GM12878 (cell line): ENCODE measurements around the gene SAP25. TPM values are rescaled to one million over a fixed set of nuclear protein-coding genes. Genes with fewer than 3 reads are reported as not detected.

Experiments used
- ATF7 ChIP-seq: fragments of 450-650 bp; IDR thresholded peaks from 2 replicates; pipeline ENCODE4 v1.6.1; 2016; ENCODE audit warnings: low read depth, mild to moderate bottlenecking
- CBFB ChIP-seq: IDR thresholded peaks from 2 replicates; pipeline ENCODE4 v1.6.1; 2016; ENCODE audit warnings: antibody characterized with exemption, low read depth
- EED ChIP-seq: sonication (generic); IDR thresholded peaks from 2 replicates; pipeline ENCODE4 v1.6.1; 2016; ENCODE audit warnings: antibody characterized with exemption, low read depth
- ESRRA ChIP-seq: IDR thresholded peaks from 2 replicates; pipeline ENCODE4 v1.6.1; 2012; ENCODE audit warnings: mild to moderate bottlenecking, low read length, improper control_type of control experiment
- FOXK2 ChIP-seq: fragments of 450-650 bp; IDR thresholded peaks from 2 replicates; pipeline ENCODE4 v1.6.1; 2017; ENCODE audit warnings: mild to moderate bottlenecking, moderate library complexity
- GATAD2B ChIP-seq: fragments of 450-650 bp; conservative IDR thresholded peaks from 2 replicates; pipeline ENCODE4 v1.6.1; 2017; ENCODE audit warnings: low read depth, mild to moderate bottlenecking, moderate library complexity
- JUND ChIP-seq: IDR thresholded peaks from 2 replicates; pipeline ENCODE4 v1.6.1; 2012; ENCODE audit warnings: low read depth, mild to moderate bottlenecking, low read length, improper control_type of control experiment, moderate library complexity
- NBN ChIP-seq: fragments of 450-650 bp; IDR thresholded peaks from 2 replicates; pipeline ENCODE4 v1.6.1; 2016
- NR2F1 ChIP-seq: fragments of 450-650 bp; conservative IDR thresholded peaks from 2 replicates; pipeline ENCODE4 v1.6.1; 2017; ENCODE audit warnings: mild to moderate bottlenecking
- PAX8 ChIP-seq: fragments of 450-650 bp; IDR thresholded peaks from 2 replicates; pipeline ENCODE4 v1.6.1; 2017; ENCODE audit warnings: mild to moderate bottlenecking, moderate library complexity
- PML ChIP-seq: IDR thresholded peaks from 2 replicates; pipeline ENCODE4 v1.6.1; 2012; ENCODE audit warnings: low read length, inconsistent platforms
- RBBP5 ChIP-seq: fragments of 200-600 bp; sonication (generic); conservative IDR thresholded peaks from 2 replicates; pipeline ENCODE4 v1.6.1; 2016
- SMAD5 ChIP-seq: IDR thresholded peaks from 2 replicates; pipeline ENCODE4 v1.6.1; 2016; ENCODE audit warnings: antibody characterized with exemption, low read depth
- STAT1 ChIP-seq: fragments of 450-650 bp; conservative IDR thresholded peaks from 2 replicates; pipeline ENCODE4 v1.6.1; 2014; ENCODE audit warnings: antibody characterized with exemption, mild to moderate bottlenecking
- TBL1XR1 ChIP-seq: IDR thresholded peaks from 2 replicates; pipeline ENCODE4 v1.6.1; 2012; ENCODE audit warnings: low read depth, low read length, improper control_type of control experiment
- ZNF217 ChIP-seq: fragments of 450-650 bp; IDR thresholded peaks from 2 replicates; pipeline ENCODE4 v1.6.1; 2017; ENCODE audit warnings: antibody characterized with exemption, mild to moderate bottlenecking
- ZSCAN29 ChIP-seq: fragments of 450-650 bp; IDR thresholded peaks from 2 replicates; pipeline ENCODE4 v1.6.1; 2017; ENCODE audit warnings: mild to moderate bottlenecking, moderate library complexity
- polyA plus RNA-seq, 11 experiments: library from polyadenylated mRNA; depleted of rRNA in 4 of 11; unstranded in 6 of 11; stranded (reverse) in 5 of 11; fragments of >200 nt; fragmentation: Nextera tagmentation in 4 of 11; fragmentation: Illumina TruSeq in 1 of 11; extraction: Ambion mirVana in 4 of 11; extraction: Trizol in 1 of 11; gene quantifications; 1 replicate in 1 of 11; 2 replicates in 10 of 11; pipeline versions ENCODE4 v1.2.1 to v1.2.3, GENCODE V29; 2011 to 2016; ENCODE audit warnings: inconsistent platforms in 2 of 11, missing spikeins in 2 of 11, low read depth in 1 of 11
- total RNA-seq, 4 experiments: library from RNA; depleted of rRNA in 3 of 4; stranded (reverse); fragments of >200 nt in 3 of 4; fragmentation: Illumina TruSeq in 1 of 4; extraction: Trizol in 1 of 4; gene quantifications; 2 replicates each; pipeline versions ENCODE4 v1.2.1 to v1.2.3, GENCODE V29; 2013 to 2021
- TF ChIP-seq, protein P1 (sequence below): fragments of 450-650 bp; formaldehyde crosslinking; IDR thresholded peaks from 2 replicates; pipeline ENCODE4 v1.4.0; 2022; ENCODE audit warnings: mild to moderate bottlenecking, moderate library complexity
- TF ChIP-seq, protein P2 (sequence below): fragments of 450-650 bp; IDR thresholded peaks from 2 replicates; pipeline ENCODE4 v1.6.1; 2017; ENCODE audit warnings: mild to moderate bottlenecking, low read depth, inconsistent platforms; ENCODE audit not compliant: poor library complexity, severe bottlenecking
- TF ChIP-seq, protein P3 (sequence below): IDR thresholded peaks from 2 replicates; pipeline ENCODE4 v1.6.1; 2011; ENCODE audit warnings: borderline replicate concordance, low read depth, mild to moderate bottlenecking, moderate library complexity, mixed read lengths, low read length; ENCODE audit not compliant: insufficient read depth; ENCODE audit errors: extremely low read length
- TF ChIP-seq, protein P4 (sequence below): fragments of 450-650 bp; IDR thresholded peaks from 2 replicates; pipeline ENCODE4 v1.6.1; 2016; ENCODE audit warnings: mild to moderate bottlenecking, moderate library complexity, borderline replicate concordance

SAP25 gene
- total and polyA plus RNA-seq, 10 of the 15 experiments (the other 5 are each of a cell fraction or from before 2014, with no cell fraction given), result 0.14 to 8.6 (median 1.1) TPM

DNA sequence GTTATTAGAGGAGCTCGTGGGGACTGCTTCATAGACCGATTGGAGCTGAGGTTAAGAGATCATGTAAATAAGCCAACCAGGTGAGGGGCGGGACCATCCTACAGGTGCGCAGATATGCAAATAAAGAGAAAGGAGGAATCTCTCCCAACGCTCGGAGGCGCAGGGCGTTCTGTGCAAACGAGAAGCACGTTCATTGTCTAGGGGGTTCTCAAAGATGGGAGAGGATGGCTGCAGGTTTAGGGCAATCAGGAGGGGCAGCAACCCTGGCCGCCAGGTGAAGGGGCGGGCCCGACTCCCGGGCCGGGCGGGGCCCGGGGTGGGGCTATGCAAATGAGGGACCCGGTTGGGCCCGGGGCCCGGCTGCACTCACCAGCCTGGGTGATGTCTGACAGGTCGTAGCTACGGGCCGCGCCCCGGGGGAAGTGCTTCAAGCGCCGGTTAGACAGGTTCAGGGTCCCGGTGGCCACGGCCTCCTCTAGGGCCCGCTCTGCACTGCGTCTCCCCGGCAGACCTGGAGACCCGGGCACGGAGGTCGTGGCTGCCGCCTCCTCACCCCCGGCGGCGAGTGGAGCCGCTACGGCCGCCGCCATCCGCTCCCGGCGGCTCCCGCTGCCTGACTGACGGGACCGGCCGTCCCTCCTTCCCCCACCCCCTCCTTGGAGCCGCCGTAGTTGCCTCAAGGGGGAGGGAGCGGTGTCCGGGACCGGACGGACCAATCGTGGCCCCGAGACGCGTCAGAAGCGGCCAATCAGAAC lies 12.0 kb upstream of the SAP25 start, which contains the start of gene LRCH4 (continued):
- TF ChIP-seq, protein P1, sequence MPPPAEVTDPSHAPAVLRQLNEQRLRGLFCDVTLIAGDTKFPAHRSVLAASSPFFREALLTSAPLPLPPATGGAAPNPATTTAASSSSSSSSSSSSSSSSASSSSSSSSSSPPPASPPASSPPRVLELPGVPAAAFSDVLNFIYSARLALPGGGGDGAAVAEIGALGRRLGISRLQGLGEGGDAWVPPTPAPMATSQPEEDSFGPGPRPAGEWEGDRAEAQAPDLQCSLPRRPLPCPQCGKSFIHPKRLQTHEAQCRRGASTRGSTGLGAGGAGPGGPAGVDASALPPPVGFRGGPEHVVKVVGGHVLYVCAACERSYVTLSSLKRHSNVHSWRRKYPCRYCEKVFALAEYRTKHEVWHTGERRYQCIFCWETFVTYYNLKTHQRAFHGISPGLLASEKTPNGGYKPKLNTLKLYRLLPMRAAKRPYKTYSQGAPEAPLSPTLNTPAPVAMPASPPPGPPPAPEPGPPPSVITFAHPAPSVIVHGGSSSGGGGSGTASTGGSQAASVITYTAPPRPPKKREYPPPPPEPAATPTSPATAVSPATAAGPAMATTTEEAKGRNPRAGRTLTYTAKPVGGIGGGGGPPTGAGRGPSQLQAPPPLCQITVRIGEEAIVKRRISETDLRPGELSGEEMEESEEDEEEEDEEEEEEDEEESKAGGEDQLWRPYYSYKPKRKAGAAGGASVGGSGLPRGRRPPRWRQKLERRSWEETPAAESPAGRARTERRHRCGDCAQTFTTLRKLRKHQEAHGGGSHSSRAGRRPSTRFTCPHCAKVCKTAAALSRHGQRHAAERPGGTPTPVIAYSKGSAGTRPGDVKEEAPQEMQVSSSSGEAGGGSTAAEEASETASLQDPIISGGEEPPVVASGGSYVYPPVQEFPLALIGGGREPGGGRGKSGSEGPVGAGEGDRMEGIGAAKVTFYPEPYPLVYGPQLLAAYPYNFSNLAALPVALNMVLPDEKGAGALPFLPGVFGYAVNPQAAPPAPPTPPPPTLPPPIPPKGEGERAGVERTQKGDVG (CRISPR knock-in tag), result 0 out of 2 replicates have a peak, but pooled peaks have one; percentile 53
- TF ChIP-seq ZNF217 (no peak), GATAD2B (peak; percentile 91), ATF7 (no peak), NBN (peak; percentile 81; the same call in 1 of the 2 replicates), SMAD5 (peak; percentile 83), CBFB (no peak), NR2F1 (peak; percentile 51), FOXK2 (no peak), PML (peak; percentile 73; the same call in 1 of the 2 replicates), STAT1 (0 out of 2 replicates have a peak, but pooled peaks have one; percentile 59), RBBP5 (no peak), PAX8 (no peak), TBL1XR1 (peak; percentile 83; the same call in 1 of the 2 replicates), JUND (no peak), ZSCAN29 (no peak), EED (no peak), ESRRA (no peak; the same call in 1 of the 2 replicates)
- TF ChIP-seq, protein P2, sequence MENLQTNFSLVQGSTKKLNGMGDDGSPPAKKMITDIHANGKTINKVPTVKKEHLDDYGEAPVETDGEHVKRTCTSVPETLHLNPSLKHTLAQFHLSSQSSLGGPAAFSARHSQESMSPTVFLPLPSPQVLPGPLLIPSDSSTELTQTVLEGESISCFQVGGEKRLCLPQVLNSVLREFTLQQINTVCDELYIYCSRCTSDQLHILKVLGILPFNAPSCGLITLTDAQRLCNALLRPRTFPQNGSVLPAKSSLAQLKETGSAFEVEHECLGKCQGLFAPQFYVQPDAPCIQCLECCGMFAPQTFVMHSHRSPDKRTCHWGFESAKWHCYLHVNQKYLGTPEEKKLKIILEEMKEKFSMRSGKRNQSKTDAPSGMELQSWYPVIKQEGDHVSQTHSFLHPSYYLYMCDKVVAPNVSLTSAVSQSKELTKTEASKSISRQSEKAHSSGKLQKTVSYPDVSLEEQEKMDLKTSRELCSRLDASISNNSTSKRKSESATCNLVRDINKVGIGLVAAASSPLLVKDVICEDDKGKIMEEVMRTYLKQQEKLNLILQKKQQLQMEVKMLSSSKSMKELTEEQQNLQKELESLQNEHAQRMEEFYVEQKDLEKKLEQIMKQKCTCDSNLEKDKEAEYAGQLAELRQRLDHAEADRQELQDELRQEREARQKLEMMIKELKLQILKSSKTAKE, result no peak
- TF ChIP-seq, protein P3, sequence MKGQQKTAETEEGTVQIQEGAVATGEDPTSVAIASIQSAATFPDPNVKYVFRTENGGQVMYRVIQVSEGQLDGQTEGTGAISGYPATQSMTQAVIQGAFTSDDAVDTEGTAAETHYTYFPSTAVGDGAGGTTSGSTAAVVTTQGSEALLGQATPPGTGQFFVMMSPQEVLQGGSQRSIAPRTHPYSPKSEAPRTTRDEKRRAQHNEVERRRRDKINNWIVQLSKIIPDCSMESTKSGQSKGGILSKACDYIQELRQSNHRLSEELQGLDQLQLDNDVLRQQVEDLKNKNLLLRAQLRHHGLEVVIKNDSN, result no peak
- TF ChIP-seq, protein P4, sequence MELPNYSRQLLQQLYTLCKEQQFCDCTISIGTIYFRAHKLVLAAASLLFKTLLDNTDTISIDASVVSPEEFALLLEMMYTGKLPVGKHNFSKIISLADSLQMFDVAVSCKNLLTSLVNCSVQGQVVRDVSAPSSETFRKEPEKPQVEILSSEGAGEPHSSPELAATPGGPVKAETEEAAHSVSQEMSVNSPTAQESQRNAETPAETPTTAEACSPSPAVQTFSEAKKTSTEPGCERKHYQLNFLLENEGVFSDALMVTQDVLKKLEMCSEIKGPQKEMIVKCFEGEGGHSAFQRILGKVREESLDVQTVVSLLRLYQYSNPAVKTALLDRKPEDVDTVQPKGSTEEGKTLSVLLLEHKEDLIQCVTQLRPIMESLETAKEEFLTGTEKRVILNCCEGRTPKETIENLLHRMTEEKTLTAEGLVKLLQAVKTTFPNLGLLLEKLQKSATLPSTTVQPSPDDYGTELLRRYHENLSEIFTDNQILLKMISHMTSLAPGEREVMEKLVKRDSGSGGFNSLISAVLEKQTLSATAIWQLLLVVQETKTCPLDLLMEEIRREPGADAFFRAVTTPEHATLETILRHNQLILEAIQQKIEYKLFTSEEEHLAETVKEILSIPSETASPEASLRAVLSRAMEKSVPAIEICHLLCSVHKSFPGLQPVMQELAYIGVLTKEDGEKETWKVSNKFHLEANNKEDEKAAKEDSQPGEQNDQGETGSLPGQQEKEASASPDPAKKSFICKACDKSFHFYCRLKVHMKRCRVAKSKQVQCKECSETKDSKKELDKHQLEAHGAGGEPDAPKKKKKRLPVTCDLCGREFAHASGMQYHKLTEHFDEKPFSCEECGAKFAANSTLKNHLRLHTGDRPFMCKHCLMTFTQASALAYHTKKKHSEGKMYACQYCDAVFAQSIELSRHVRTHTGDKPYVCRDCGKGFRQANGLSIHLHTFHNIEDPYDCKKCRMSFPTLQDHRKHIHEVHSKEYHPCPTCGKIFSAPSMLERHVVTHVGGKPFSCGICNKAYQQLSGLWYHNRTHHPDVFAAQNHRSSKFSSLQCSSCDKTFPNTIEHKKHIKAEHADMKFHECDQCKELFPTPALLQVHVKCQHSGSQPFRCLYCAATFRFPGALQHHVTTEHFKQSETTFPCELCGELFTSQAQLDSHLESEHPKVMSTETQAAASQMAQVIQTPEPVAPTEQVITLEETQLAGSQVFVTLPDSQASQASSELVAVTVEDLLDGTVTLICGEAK, result no peak
